ENCODE results near the gene IL1RN. TPM values are rescaled to one million over a fixed set of nuclear protein-coding genes. Genes with fewer than 3 reads are reported as not detected.

IL1RN gene
- total and polyA plus RNA-seq, 2 of the 13 experiments (the other 11 are each of a cell fraction or from before 2014, with no cell fraction given), result 21.2 to 101 TPM

GRCh38 chr2:113138428-113139322 is 11.3 kb downstream of the IL1RN start (continued):
- no peak for TF ChIP-seq PAWR (CRISPR knock-in tag; IDR thresholded peaks at IDR 0.05; ENCODE audit: borderline replicate concordance)
- no peak for TF ChIP-seq MAX (IDR thresholded peaks at IDR 0.05)
- no peak for TF ChIP-seq MAFF (IDR thresholded peaks at IDR 0.05; ENCODE audit: low read depth, low read length)
- no peak for TF ChIP-seq ZNF543 (CRISPR knock-in tag; IDR thresholded peaks at IDR 0.05)
- TF ChIP-seq CHD2 (IDR thresholded peaks at IDR 0.05; ENCODE audit: low read depth, low read length), result no peak
- no peak for TF ChIP-seq ZFP62 (CRISPR knock-in tag; IDR thresholded peaks at IDR 0.05)
- TF ChIP-seq AFF4 (CRISPR knock-in tag; IDR thresholded peaks at IDR 0.05), result no peak
- TF ChIP-seq TFDP2 (CRISPR knock-in tag; IDR thresholded peaks at IDR 0.05), result no peak
- no peak for TF ChIP-seq ELK4 (CRISPR knock-in tag; IDR thresholded peaks at IDR 0.05; ENCODE audit: borderline replicate concordance)
- TF ChIP-seq HNRNPK (IDR thresholded peaks at IDR 0.05; ENCODE audit: low read depth, low read length, poor library complexity, severe bottlenecking), result no peak
- TF ChIP-seq HNF4A (CRISPR knock-in tag; IDR thresholded peaks at IDR 0.05), result 0 out of 2 replicates have a peak, but pooled peaks have one; percentile 11
- TF ChIP-seq ZNF782 (CRISPR knock-in tag; IDR thresholded peaks at IDR 0.05; ENCODE audit: borderline replicate concordance), result no peak
- TF ChIP-seq KLF15 (CRISPR knock-in tag; IDR thresholded peaks at IDR 0.05; ENCODE audit: borderline replicate concordance), result no peak
- TF ChIP-seq ZBED4 (CRISPR knock-in tag; IDR thresholded peaks at IDR 0.05; ENCODE audit: borderline replicate concordance), result no peak; the same call in 1 of the 2 replicates
- TF ChIP-seq ATF7 (IDR thresholded peaks at IDR 0.05), result no peak
- no peak for TF ChIP-seq ATF7 (CRISPR knock-in tag; IDR thresholded peaks at IDR 0.05)
- TF ChIP-seq MYC (CRISPR knock-in tag; IDR thresholded peaks at IDR 0.05; ENCODE audit: borderline replicate concordance), result no peak
- no peak for TF ChIP-seq PRPF4 (IDR thresholded peaks at IDR 0.05; ENCODE audit: low read depth, low read length, poor library complexity, severe bottlenecking)
- TF ChIP-seq ZNF644 (CRISPR knock-in tag; IDR thresholded peaks at IDR 0.05; ENCODE audit: low read depth), result no peak
